Hepatic stellate cell (primary cell): ENCODE results near the gene P2RY10.
"Not testable (repeated sequence)": the region's sequence is repeated elsewhere in the genome, so short reads cannot be mapped to it uniquely, and the experiment has no call there.

Source experiments
- DNase-seq: peaks from one replicate; pipeline ENCODE4 v3.0.0; 2011; ENCODE audit warnings: low spot score

The P2RY10 gene

GRCh38 chrX:78945186-78945912 is at the start of gene P2RY10:
Gene P2RY10 (plus strand): TSS chrX:78945391. CDS start chrX:78960521, 15,130 bp downstream.
- no peak for DNase-seq

DNA sequence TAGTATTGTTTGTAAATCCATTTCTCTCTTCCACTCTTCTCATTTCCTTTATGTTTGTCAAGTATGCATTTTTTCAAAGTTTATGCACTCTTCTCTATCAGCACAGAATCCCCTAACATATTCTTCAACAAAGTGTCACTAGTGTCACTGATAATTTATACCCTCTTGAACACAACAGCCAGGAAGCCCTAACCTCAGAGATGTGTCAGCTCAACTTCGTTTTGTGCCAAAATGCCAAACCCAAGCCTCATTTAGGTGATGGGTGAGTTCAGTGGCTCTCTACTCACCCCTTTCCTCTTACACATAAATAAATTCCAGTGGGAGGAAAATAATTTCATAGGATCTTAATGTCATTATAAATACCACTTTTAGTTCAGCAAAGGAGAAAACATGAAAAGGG is 22.4 kb upstream of the P2RY10 start:
- DNase-seq = no peak

GRCh38 chrX:78923198-78924015 is 21.8 kb upstream of the P2RY10 start:
- no peak for DNase-seq

DNA sequence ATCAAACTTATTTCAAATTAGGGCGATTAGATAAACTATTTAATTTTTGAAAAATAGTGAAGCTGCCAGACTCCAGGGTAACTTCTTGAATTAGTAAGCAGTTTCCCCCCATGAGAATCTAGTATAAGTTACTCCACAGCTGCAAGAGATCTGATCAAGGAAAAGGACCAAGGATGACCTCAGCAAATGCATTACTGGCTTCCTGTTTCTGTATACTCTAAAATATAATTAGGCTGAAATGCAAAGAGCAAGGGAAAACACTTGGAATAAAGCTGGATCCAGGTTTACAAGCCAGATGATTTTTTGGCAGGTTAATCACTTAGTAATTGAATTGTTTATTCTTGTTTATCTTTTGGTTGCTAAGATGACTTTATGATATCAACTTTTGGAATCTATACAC is 13.4 kb upstream of the P2RY10 start:
- DNase-seq = no peak

GRCh38 chrX:78934866-78935265 is 10.3 kb upstream of the P2RY10 start:
- no peak for DNase-seq

GRCh38 chrX:78944351-78944750 is 840 bp upstream of the P2RY10 start:
- no peak for DNase-seq

GRCh38 chrX:78946178-78946931 is 1.2 kb downstream of the P2RY10 start:
- DNase-seq = no peak

GRCh38 chrX:78950009-78950835 is 5.0 kb downstream of the P2RY10 start:
- no peak for DNase-seq

DNA sequence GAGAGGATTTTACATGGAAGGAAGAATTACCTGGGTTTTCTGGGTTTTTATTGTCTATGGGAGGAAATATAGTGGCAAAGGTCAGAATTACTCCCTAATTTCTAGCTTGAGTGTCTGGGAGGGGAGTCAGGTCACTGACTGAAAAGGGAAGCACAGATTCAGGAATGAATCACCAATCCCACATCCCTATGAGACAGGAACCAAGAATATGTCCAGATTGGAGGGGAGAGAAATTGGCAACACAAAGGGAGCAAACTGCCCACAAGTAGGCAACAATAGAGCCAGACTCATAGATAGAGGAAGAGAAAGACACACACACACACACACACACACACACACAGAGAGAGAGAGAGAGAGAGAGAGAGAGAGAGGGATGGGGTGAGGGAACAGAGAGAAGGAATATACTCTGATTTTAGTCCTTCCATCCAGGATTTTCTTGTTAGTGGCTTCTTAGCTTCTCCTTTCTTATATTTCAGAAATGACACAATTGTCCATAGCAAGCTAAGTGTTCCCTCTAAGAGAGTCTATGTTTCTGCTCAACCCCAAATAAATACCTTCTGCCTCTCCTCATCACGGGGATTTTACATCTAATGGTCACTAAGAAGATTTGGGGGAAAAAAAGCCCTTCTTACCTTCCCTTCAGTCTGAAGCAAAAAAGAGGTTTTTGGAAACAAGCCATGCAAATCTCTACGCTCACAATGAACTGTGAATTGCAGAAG is 12.0 kb downstream of the P2RY10 start:
- DNase-seq = no peak

DNA sequence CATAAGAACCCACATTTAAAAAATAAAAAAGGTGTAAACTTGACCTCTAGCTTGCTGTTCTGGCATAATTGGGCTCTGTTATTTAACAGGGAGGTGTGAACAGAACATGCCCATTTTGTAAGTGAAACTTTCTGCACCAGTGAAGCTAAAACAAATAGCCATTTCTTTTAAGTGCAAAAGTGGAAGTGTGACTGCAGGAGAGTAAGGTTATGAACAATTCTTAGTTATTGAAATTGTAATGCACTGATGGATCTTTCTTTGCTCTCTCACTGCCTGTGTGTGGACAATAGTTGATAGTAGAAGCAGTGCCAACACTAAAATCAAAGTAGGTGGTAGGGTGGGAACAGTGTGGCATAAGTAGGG is 12.6 kb downstream of the P2RY10 start:
- no peak for DNase-seq

DNA sequence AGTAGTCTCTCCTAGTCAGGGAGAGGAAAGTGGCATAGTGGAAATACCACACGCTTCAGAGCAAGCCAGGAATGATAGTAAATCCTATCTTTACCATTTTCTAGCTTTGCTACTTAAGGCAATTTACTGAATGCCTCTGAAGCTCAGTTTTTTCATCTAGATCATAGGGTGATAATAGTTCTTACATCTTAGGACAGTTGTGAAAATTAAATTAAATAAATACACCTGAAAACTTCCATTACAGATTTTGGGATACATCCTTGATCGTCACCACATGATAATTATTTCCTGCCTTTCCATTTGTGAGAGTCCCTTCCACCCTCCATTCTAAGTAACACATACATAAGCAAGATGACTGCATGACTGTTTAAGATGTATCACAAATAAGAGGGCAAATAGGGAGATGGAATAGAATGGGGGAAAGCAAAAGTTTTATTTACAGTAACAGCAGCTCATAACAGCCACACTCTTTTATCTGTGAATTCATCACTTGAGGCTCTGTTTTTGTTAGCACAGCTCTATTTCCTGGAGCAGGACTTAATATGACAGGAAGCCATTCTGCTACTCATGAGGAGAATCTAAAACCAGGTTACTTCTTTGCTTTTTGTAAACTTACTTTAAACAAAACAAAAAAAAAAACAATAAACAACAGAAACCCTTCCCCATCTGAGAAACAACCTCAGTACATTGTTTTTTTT is 13.4 kb downstream of the P2RY10 start:
- DNase-seq = no peak

GRCh38 chrX:78960888-78961287 is 15.7 kb downstream of the P2RY10 start:
- no peak for DNase-seq

- no peak for DNase-seq
Observed at GRCh38 chrX:78964598-78964997, 19.4 kb downstream of the P2RY10 start.

- DNase-seq = peak; percentile 1
Observed at GRCh38 chrX:78979789-78980464, 34.7 kb downstream of the P2RY10 start.

DNA sequence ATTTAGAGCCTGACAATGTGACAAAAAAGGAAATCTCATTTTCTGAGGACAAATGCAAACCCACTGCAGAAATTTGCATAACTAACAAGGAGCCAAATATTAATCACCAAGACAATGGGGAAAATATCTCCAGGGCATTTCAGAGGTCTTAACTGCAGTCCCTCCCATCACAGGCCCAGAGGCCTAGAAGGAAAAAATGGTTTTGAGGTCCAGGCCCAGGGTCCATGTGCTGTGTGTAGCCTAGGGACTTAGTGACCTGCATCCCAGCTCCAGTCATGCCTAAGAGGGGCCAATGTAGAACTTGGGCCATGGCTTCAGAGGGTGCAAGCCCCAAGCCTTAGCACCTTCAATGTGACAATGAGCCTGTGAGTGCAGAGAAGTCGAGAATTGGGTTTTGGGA is 44.2 kb downstream of the P2RY10 start:
- no peak for DNase-seq

DNA sequence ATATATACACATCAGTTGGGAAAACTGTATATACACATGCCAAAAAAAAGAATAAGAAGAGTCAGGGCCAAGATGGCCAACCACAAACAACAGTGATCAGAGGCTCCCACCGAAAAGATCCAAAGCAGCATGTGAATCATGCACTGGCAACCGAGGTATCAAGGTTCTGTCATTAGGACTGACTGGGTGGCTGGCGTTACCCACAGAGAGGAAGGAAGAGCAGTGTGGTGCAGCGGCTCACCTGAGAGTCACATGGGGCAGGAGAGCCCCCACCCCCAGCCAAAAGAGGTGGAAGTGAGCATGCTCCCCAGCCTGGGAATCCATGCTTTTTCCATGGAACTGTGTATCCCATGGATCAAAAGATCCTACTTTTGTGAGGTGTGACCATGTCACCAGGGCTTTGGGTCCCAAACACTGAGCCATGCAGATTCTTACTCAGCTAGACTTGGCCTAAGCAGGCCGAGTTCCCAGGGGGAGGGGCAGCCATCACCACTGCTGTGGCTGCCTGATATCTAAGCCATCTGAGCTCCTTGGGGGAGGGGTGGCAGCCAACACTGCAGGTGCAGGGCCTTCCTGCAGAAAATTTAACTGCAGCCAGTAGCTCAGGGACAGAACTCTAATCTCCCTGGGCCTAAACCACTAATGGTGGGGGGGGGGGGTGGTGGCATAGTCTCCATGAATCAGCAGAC is 52.8 kb downstream of the P2RY10 start:
- DNase-seq = no peak

DNA sequence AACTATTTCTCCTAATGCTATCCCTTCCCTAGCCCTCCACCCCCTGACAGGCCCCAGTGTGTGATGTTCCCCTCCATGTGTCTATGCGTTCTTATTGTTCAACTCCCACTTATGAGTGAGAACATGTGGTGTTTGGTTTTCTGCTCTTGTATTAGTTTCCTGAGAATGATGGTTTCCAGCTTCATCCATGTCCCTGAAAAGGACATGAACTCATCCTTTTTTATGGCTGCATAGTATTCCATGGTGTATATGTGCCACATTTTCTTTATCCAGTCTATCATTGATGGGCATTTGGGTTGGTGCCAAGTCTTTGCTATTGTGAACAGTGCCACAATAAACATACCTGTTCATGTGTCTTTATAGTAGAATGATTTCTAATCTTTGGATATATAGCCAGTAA is 62.3 kb downstream of the P2RY10 start:
- DNase-seq = not testable (repeated sequence)
